Calu3 (cell line): ENCODE measurements around the gene RCL1. TPM values are rescaled to one million over a fixed set of nuclear protein-coding genes. Genes with fewer than 3 reads are reported as not detected.

Source experiments
- BruUV-seq: library from RNA; stranded (reverse); fragments of 400-500 nt; replicated peaks from 2 replicates; lab custom pipeline; 2021; lab: Mats Ljungman, UMichigan
- CTCF ChIA-PET: fragments of 300-600 bp; sonication (Branson Sonifier 250); formaldehyde crosslinking; loops from one replicate; lab custom pipeline; 2022; ENCODE audit warnings: antibody characterized with exemption; lab: Charles Lee
- DNase-seq: peaks from one replicate; pipeline ENCODE4 v3.0.0; 2022
- H3K27ac Mint-ChIP-seq: one replicate; pipeline ENCODE4 v1.8.0; 2022; ENCODE audit warnings: mixed read lengths; ENCODE audit not compliant: unreplicated experiment
- H3K27me3 Mint-ChIP-seq: one replicate; pipeline ENCODE4 v1.8.0; 2022; ENCODE audit warnings: mixed read lengths; ENCODE audit not compliant: unreplicated experiment
- H3K36me3 Mint-ChIP-seq: one replicate; pipeline ENCODE4 v1.8.0; 2022; ENCODE audit warnings: mild to moderate bottlenecking, moderate library complexity, mixed read lengths; ENCODE audit not compliant: insufficient read depth, unreplicated experiment
- H3K4me1 Mint-ChIP-seq: one replicate; pipeline ENCODE4 v1.8.0; 2022; ENCODE audit warnings: mild to moderate bottlenecking, low read depth, mixed read lengths; ENCODE audit not compliant: unreplicated experiment
- H3K4me3 Mint-ChIP-seq: one replicate; pipeline ENCODE4 v1.8.0; 2022; ENCODE audit warnings: mild to moderate bottlenecking, low read depth, moderate library complexity, mixed read lengths; ENCODE audit not compliant: unreplicated experiment
- H3K9me3 Mint-ChIP-seq: one replicate; pipeline ENCODE4 v1.8.0; 2022; ENCODE audit warnings: low read depth, mixed read lengths; ENCODE audit not compliant: unreplicated experiment
- intact Hi-C: fragments of 100-400 bp; cut with micrococcal nuclease; formaldehyde crosslinking; loops from one replicate; pipeline ENCODE4 v1.10.0; 2022; ENCODE audit not compliant: unreplicated experiment
- total RNA-seq: library from RNA; stranded (reverse); gene quantifications from 2 replicates; pipeline ENCODE4 v1.2.3, GENCODE V29; 2022
- TF ChIP-seq, protein P1 (sequence below): fragments of 200-600 bp; IDR thresholded peaks from one replicate; pipeline ENCODE4 v1.8.0; 2022; ENCODE audit warnings: antibody characterized with exemption; ENCODE audit not compliant: unreplicated experiment

RCL1 gene
- total RNA-seq, 1 experiment from 2014 or later, result 21.3 TPM

GRCh38 chr9:4828761-4829160, 36.0 kb downstream of the RCL1 start:
- intact Hi-C loops, result no loop called here
- CTCF ChIA-PET, result interaction anchor here (0.6 kb wide), 1 partner anchor 197 kb away, joined by 3 read pairs; no protein-coding TSS in a partner anchor
- no peak for DNase-seq

DNA sequence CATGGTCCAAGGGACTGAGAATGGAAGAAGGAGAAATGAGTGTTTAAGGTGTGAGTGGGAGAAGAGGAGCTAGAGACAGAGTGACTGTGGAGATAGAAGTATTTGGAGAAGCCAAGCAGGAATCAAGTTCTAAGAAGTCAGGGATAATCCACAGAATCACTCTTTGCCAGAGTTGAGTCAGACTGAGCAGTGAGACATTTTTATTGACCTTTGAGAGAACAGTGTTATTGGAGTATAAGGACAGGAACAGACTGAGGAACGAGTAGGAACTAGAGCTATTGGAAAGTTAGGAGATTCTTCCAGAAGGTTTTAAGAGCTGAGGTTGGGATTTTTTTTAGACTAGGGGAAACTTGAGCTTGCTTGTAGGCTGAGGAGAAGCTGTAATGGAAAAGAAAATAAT, 37.2 kb downstream of the RCL1 start:
- peaks cover 17% of the 10 kb centered on the region for H3K4me1 Mint-ChIP-seq
- no peaks in the 10 kb centered on the region for H3K27me3 Mint-ChIP-seq
- H3K9me3 Mint-ChIP-seq, result no peaks in the 10 kb centered on the region
- peaks cover 21% of the 10 kb centered on the region for H3K36me3 Mint-ChIP-seq
- intact Hi-C loops, result loop anchor here (5.0 to 10.0 kb wide), 2 partner anchors 65 to 157 kb away; partner anchors contain the start of gene JAK2
- TF ChIP-seq, protein P1, sequence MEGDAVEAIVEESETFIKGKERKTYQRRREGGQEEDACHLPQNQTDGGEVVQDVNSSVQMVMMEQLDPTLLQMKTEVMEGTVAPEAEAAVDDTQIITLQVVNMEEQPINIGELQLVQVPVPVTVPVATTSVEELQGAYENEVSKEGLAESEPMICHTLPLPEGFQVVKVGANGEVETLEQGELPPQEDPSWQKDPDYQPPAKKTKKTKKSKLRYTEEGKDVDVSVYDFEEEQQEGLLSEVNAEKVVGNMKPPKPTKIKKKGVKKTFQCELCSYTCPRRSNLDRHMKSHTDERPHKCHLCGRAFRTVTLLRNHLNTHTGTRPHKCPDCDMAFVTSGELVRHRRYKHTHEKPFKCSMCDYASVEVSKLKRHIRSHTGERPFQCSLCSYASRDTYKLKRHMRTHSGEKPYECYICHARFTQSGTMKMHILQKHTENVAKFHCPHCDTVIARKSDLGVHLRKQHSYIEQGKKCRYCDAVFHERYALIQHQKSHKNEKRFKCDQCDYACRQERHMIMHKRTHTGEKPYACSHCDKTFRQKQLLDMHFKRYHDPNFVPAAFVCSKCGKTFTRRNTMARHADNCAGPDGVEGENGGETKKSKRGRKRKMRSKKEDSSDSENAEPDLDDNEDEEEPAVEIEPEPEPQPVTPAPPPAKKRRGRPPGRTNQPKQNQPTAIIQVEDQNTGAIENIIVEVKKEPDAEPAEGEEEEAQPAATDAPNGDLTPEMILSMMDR, result no peak
- DNase-seq, result no peak
- BruUV-seq, result no TSS peak
- H3K27ac Mint-ChIP-seq, result no peak overlapping the region
- CTCF ChIA-PET, result no interaction called here
- H3K4me3 Mint-ChIP-seq, result no peak overlapping the region

More at GRCh38 chr9:4828761-4829160, 36.0 kb downstream of the RCL1 start:
- no peaks in the 10 kb centered on the region for H3K27me3 Mint-ChIP-seq
- H3K4me1 Mint-ChIP-seq, result peaks cover 9% of the 10 kb centered on the region
- BruUV-seq, result no TSS peak
- TF ChIP-seq, protein P1, result no peak
- H3K9me3 Mint-ChIP-seq, result no peaks in the 10 kb centered on the region
- peaks cover 12% of the 10 kb centered on the region for H3K36me3 Mint-ChIP-seq
- no peak overlapping the region for H3K4me3 Mint-ChIP-seq
- H3K27ac Mint-ChIP-seq, result no peak overlapping the region

- no peaks in the 10 kb centered on the region for H3K27me3 Mint-ChIP-seq
- intact Hi-C loops, result loop anchor here (5.0 to 10.0 kb wide), 2 partner anchors 66 to 157 kb away; partner anchors contain the start of gene JAK2
- no peaks in the 10 kb centered on the region for H3K9me3 Mint-ChIP-seq
- no peak overlapping the region for H3K4me3 Mint-ChIP-seq
- TF ChIP-seq, protein P1, result no peak
- no TSS peak for BruUV-seq
- no peak for DNase-seq
- peaks cover 23% of the 10 kb centered on the region for H3K4me1 Mint-ChIP-seq
- no peak overlapping the region for H3K27ac Mint-ChIP-seq
- H3K36me3 Mint-ChIP-seq, result peaks cover 21% of the 10 kb centered on the region
- CTCF ChIA-PET, result no interaction called here
These were observed 38.0 kb downstream of the RCL1 start for GRCh38 chr9:4830699-4831098.

- intact Hi-C loops, result loop anchor here (5.0 to 10.0 kb wide), 2 partner anchors 66 to 156 kb away; partner anchors contain the start of gene JAK2
- DNase-seq, result no peak
These were observed 38.4 kb downstream of the RCL1 start for GRCh38 chr9:4831119-4831518.

More at GRCh38 chr9:4831119-4831518, 38.4 kb downstream of the RCL1 start:
- H3K4me1 Mint-ChIP-seq, result peaks cover 23% of the 10 kb centered on the region
- H3K27ac Mint-ChIP-seq, result no peak overlapping the region
- H3K9me3 Mint-ChIP-seq, result no peaks in the 10 kb centered on the region
- H3K4me3 Mint-ChIP-seq, result no peak overlapping the region
- no TSS peak for BruUV-seq
- no peaks in the 10 kb centered on the region for H3K27me3 Mint-ChIP-seq
- peaks cover 21% of the 10 kb centered on the region for H3K36me3 Mint-ChIP-seq
- TF ChIP-seq, protein P1, result no peak
- CTCF ChIA-PET, result interaction anchor here (0.6 kb wide), 1 partner anchor 769 kb away, joined by 3 read pairs; no protein-coding TSS in a partner anchor
